Stimulated activated naive CD8-positive, alpha-beta T cell treated with anti-CD3 and anti-CD28 coated beads, Interleukin-15, Interleukin-2, amounts not matched to agents 100 U/mL and 50 U/mL, for 24 hours (primary cell): Measurements from ENCODE around the gene KLHL20.
"Not testable (repeated sequence)": the region's sequence is repeated elsewhere in the genome, so short reads cannot be mapped to it uniquely, and the experiment has no call there.

ENCODE experiments used
- ATAC-seq: fragments of 150-1000 bp; cut with Tn5 transposase; one replicate; pipeline ENCODE4 v1.10.0; 2021
- DNase-seq: peaks from one replicate; pipeline ENCODE4 v3.0.0; 2021

KLHL20 gene

GRCh38 chr1:173714759-173715537, at the start of gene KLHL20:
KLHL20 (plus strand) TSS chr1:173714981; CDS start chr1:173716044, 1,063 bp downstream.
- DNase-seq (peak; percentile 82), ATAC-seq (peak; percentile 98)

- no peak for DNase-seq
- ATAC-seq: no peak
These were observed 48.1 kb upstream of the KLHL20 start for GRCh38 chr1:173666646-173667045.

- ATAC-seq: peak; percentile 40
- peak; percentile 40 for DNase-seq
These were observed 45.3 kb upstream of the KLHL20 start, which contains the start of gene ANKRD45 for GRCh38 chr1:173669491-173669941. ANKRD45 (minus strand) TSS chr1:173669851; CDS start chr1:173659418, 10,433 bp downstream.

DNA sequence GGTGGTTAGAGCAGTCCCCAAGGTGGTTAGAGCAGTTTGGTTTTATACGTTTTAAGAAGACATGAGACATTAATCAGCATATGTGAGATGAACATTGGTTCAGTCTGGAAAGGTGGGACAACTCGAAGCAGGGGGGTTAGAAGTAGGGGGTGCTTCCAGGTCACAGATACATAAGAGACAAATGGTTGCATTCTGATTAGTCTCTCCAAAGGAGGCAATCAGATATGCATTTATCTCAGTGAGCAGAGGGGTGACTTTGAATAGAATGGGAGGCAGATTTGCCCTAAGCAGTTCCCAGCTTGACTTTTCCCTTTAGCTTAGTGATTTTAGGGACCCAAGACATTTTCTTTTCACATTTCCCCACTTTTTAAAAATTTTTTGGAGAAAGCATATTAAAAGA, 40.3 kb upstream of the KLHL20 start:
- ATAC-seq, DNase-seq: not testable (repeated sequence)

- not testable (repeated sequence) for ATAC-seq, DNase-seq
These were observed 34.6 kb upstream of the KLHL20 start for GRCh38 chr1:173680152-173680551.

GRCh38 chr1:173682184-173682583, 32.6 kb upstream of the KLHL20 start:
- DNase-seq (no peak), ATAC-seq (no peak)

DNA sequence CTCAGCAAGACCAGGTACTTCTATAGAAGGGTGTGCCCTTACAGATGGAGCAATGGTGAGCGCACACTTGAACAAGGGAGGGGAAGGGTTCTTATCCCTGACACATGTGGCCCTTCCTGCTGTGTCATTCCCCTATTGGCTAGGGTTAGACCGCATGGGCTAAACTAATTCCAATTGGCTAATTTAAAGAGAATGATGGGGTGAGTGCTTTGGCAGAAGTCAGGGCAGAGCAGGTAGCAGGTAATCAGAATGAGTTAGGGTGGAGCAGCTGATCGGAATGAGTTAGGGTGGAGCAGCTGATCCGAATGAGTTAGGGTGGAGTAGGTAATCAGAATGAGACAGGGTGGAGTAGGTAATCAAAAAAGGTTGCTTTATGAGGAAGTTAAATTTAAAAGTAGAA, 30.9 kb upstream of the KLHL20 start:
- ATAC-seq, DNase-seq: not testable (repeated sequence)

DNA sequence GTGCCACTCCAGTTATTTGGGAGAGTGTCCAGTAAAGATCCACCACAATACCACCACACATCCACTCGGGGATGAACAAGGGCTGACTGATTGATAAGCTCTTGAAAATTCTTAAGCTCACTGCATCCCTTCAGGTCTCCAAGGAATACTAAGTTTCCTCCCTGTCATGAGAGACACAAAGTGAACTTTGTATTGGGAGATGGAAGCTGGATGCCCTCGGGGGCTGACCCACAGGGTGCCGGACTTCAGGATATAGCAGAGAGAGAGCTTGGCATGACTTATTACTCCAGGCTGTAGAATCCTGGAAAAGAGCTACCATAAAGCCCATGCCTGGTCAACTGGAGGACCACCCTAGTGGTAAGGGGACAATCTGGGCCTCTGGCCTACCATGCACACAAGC, 29.7 kb upstream of the KLHL20 start:
- ATAC-seq: not testable (repeated sequence)

GRCh38 chr1:173688300-173688699, 26.5 kb upstream of the KLHL20 start:
- ATAC-seq: no peak
- no peak for DNase-seq

More for the DNA sequence above, 29.7 kb upstream of the KLHL20 start:
- DNase-seq: not testable (repeated sequence)

DNA sequence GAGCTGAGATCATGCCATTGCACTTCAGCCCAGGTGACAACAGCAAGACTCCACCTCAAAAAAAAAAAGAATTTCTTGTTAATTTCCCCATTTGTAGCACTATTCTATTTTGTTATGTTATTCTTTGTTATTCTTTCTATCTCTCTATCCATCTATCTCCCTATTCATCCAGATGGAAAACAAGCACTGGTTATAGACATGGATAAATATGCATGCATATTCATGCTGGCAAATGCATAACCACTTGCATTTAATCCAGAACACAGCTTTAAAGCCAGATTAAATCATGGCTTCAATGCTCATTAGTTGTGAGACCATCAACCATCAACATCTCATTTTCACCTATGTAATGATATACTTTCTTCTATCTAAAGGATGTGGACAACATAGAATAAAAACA, 21.5 kb upstream of the KLHL20 start:
- DNase-seq (no peak), ATAC-seq (no peak)

DNA sequence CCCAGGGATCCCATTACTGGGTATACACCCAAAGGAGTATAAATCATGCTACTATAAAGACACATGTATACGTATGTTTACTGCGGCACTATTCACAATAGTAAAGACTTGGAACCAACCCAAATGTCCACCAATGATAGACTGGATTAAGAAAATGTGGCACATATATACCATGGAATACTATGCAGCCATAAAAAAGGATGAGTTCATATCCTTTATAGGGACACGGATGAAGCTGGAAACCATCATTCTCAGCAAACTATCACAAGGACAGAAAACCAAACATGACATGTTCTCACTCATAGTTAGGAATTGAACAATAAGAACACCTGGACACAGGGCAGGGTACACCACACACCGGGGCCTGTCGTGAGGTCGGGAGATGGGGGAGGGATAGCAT, 13.5 kb upstream of the KLHL20 start:
- not testable (repeated sequence) for ATAC-seq

DNA sequence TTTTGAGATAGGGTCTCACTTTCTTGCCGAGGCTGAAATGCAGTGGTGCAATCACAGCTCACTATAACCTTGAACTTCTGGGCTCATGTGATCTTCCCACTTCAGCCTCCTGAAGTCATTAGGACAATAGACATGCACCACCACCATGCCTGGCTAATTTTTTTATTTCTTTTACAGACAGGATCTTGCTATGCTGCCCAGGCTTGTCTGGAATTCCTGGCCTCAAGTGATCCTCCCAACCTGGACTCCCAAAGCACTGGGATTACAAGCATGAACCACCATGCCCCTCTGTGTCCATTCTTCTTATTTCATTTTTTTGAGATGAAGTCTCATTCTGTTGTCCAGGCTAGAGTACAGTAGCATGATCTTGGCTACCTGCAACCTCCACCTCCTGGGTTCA, 12.0 kb upstream of the KLHL20 start:
- ATAC-seq: no peak

More for the DNA sequence above, 13.5 kb upstream of the KLHL20 start:
- DNase-seq: not testable (repeated sequence)

GRCh38 chr1:173705117-173705516, 9.7 kb upstream of the KLHL20 start:
- ATAC-seq (no peak), DNase-seq (no peak)

More for the DNA sequence above, 12.0 kb upstream of the KLHL20 start:
- DNase-seq: no peak

GRCh38 chr1:173708787-173709186, 6.0 kb upstream of the KLHL20 start:
- ATAC-seq (no peak), DNase-seq (no peak)

DNA sequence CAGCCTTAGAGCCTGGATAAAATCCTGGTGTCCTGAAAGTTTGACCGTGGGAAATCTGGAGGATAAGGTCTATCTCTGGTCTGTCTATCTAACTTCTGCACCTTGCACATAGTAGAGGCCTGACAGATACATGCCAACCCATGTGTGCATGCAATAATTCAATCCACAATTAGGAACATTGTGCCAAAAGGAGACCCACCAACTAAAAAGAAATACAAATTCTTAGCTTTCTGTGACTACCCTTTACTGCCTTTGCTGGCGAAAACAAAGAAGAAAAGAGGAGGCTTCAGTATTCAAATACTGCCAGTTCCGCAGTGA, 381 bp upstream of the KLHL20 start:
- no peak for DNase-seq
- ATAC-seq: no peak

GRCh38 chr1:173715538-173715844, 710 bp downstream of the KLHL20 start:
- no peak for ATAC-seq

DNA sequence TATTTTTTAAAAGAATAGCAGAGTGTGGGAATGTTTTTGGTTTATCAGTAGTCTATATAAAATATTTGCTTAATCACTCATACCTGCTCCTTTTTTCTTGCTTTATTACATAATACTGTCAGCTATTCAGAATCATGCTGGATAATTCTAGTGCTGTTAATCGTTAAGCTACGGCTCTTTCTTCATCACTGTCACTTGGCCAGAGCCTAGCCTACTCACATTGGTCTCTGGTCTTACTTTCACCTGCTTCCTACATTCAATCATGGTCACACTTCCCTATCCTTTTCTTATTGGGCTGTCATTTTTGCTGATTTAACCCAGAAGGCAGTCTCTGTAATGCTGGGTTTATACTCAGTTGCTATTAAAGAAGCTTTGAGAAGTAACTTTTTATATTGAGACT, 2.5 kb downstream of the KLHL20 start:
- ATAC-seq: no peak

More at GRCh38 chr1:173715538-173715844, 710 bp downstream of the KLHL20 start:
- DNase-seq: no peak

DNA sequence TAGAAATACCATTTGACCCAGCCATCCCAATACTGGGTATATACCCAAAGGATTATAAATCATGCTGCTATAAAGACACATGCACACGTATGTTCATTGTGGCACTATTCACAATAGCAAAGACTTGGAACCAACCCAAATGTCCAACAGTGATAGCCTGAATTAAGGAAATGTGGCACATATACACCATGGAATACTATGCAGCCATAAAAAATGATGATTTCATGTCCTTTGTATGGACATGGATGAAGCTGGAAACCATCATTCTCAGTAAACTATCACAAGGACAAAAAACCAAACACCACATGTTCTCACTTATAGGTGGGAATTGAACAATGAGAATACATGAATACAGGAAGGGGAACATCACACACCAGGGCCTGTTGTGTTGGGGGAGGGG, 16.6 kb downstream of the KLHL20 start:
- not testable (repeated sequence) for DNase-seq, ATAC-seq

More for the DNA sequence above, 2.5 kb downstream of the KLHL20 start:
- DNase-seq: no peak

GRCh38 chr1:173733912-173734311, 19.1 kb downstream of the KLHL20 start:
- DNase-seq (no peak), ATAC-seq (no peak)

GRCh38 chr1:173736104-173736503, 21.3 kb downstream of the KLHL20 start:
- not testable (repeated sequence) for ATAC-seq

GRCh38 chr1:173742203-173742886, 27.6 kb downstream of the KLHL20 start:
- DNase-seq: no peak
- no peak for ATAC-seq

More at GRCh38 chr1:173736104-173736503, 21.3 kb downstream of the KLHL20 start:
- not testable (repeated sequence) for DNase-seq

- no peak for DNase-seq
- ATAC-seq: no peak
These were observed 29.9 kb downstream of the KLHL20 start for GRCh38 chr1:173744651-173745050.

- DNase-seq: no peak
- ATAC-seq: no peak
These were observed 34.4 kb downstream of the KLHL20 start for GRCh38 chr1:173749137-173749536.
